ENCODE results near the gene CALM3. TPM values are rescaled to one million over a fixed set of nuclear protein-coding genes. Genes with fewer than 3 reads are reported as not detected.
"Not testable (repeated sequence)": the region's sequence is repeated elsewhere in the genome, so short reads cannot be mapped to it uniquely, and the experiment has no call there.

Gene CALM3
- total RNA-seq, 4 donors from 2014 or later = 109 to 170 (median 142) TPM

GRCh38 chr19:46559203-46559602 lies 41.9 kb upstream of the CALM3 start:
- no peak for TF ChIP-seq POLR2A (IDR thresholded peaks at IDR 0.05)
- Histone ChIP-seq H3K4me1 (no peaks in the 10 kb centered on the region), H3K27ac (no peak overlapping the region), H3K27me3 (no peaks in the 10 kb centered on the region), H3K4me3 (no peak overlapping the region), H3K36me3 (no peaks in the 10 kb centered on the region), H3K9me3 (no peaks in the 10 kb centered on the region)
- in situ Hi-C loops (cut with MboI; ENCODE audit: low sequenced_read_pairs in 4 of 4) (no loop called here), intact Hi-C loops (cut with DNase I; ENCODE audit: low total_unique reads) (no loop called here)
- no peak for DNase-seq
- ATAC-seq = no peak

DNA sequence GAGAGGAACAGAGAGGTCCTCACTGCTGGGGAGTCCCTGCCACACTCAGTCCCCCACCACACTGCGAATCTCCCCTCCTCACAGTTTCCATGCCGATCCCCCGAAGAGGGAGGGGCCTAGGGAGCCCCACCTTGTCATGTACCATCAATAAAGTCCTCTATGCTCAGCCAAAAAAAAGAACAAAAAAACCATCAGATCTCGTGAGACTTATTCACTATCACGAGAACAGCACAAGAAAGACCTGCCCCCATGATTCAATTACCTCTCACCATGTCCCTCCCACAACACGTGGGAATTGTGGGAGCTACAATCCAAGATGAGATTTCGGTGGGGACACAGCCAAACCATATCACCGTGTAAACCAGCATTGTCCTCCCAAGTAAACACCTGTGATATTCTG lies 41.5 kb upstream of the CALM3 start:
- H3K27me3 ChIP-seq; ATAC-seq; H3K9me3 ChIP-seq; intact Hi-C loops (cut with DNase I; ENCODE audit: low total_unique reads); in situ Hi-C loops (cut with MboI; ENCODE audit: low sequenced_read_pairs in 4 of 4); H3K4me3 ChIP-seq; DNase-seq; H3K27ac ChIP-seq; H3K36me3 ChIP-seq; H3K4me1 ChIP-seq: not testable (repeated sequence)

DNA sequence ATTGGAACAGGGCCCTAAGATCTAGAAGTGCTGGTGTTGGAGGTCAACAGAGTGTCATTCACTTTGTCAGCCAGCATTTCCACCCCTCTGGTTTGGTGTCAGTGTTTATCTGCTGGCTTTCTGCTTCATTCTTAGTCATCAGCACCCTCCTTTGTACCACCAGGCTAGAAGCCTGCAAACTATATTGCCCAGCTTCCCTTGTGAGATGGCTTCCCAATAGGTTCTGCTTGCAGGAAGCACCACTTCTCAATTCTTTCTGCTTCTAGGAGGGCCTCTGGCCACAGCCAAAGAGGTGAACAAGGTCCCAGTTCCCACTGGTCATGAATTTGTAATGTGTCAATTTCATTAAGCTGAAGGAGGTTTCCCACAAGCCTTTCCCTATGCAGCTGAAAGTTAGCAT lies 36.4 kb upstream of the CALM3 start:
- in situ Hi-C loops (cut with MboI; ENCODE audit: low sequenced_read_pairs in 4 of 4) = no loop called here
- intact Hi-C loops (cut with DNase I; ENCODE audit: low total_unique reads) = no loop called here

DNA sequence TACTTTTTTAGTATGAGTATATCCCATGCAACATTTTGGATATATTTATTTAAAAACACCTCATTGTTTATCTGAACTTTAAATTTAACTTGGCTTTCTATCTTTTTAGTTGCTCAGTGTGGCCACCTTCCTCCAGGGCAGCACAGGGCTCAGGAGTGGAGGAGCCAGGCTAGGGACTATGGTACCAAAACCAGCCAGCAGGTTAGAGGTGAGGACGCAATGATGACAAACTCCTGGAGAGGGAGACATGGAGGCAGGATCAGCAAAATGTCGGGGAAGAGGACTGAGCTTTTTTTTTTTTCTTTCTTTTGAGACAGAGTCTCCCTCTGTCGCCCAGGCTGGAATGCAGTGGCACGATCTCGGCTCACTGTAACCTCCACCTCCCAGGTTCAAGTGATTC lies 29.6 kb upstream of the CALM3 start:
- Histone ChIP-seq H3K27ac (no peak overlapping the region), H3K4me3 (no peak overlapping the region), H3K36me3 (no peaks in the 10 kb centered on the region), H3K27me3 (no peaks in the 10 kb centered on the region), H3K4me1 (no peaks in the 10 kb centered on the region), H3K9me3 (no peaks in the 10 kb centered on the region)
- intact Hi-C loops (cut with DNase I; ENCODE audit: low total_unique reads) = no loop called here
- ATAC-seq = no peak
- in situ Hi-C loops (cut with MboI; ENCODE audit: low sequenced_read_pairs in 4 of 4) = no loop called here
- TF ChIP-seq POLR2A (IDR thresholded peaks at IDR 0.05) = no peak
- TF ChIP-seq, protein P1, sequence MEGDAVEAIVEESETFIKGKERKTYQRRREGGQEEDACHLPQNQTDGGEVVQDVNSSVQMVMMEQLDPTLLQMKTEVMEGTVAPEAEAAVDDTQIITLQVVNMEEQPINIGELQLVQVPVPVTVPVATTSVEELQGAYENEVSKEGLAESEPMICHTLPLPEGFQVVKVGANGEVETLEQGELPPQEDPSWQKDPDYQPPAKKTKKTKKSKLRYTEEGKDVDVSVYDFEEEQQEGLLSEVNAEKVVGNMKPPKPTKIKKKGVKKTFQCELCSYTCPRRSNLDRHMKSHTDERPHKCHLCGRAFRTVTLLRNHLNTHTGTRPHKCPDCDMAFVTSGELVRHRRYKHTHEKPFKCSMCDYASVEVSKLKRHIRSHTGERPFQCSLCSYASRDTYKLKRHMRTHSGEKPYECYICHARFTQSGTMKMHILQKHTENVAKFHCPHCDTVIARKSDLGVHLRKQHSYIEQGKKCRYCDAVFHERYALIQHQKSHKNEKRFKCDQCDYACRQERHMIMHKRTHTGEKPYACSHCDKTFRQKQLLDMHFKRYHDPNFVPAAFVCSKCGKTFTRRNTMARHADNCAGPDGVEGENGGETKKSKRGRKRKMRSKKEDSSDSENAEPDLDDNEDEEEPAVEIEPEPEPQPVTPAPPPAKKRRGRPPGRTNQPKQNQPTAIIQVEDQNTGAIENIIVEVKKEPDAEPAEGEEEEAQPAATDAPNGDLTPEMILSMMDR (IDR thresholded peaks at IDR 0.05 in 4 of 5, conservative IDR thresholded peaks at IDR 0.05 in 1 of 5) = no peak
- no peak for DNase-seq

More for the DNA sequence above, 36.4 kb upstream of the CALM3 start:
- TF ChIP-seq, protein P1 (IDR thresholded peaks at IDR 0.05 in 4 of 5, conservative IDR thresholded peaks at IDR 0.05 in 1 of 5) = no peak
- no peak for TF ChIP-seq POLR2A (IDR thresholded peaks at IDR 0.05)
- DNase-seq (no peak), ATAC-seq (no peak)
- no peak overlapping the region for H3K27ac ChIP-seq
- H3K36me3 ChIP-seq = no peaks in the 10 kb centered on the region
- H3K4me1 ChIP-seq = no peaks in the 10 kb centered on the region
- H3K9me3 ChIP-seq = no peaks in the 10 kb centered on the region
- no peak overlapping the region for H3K4me3 ChIP-seq
- H3K27me3 ChIP-seq = no peaks in the 10 kb centered on the region

DNA sequence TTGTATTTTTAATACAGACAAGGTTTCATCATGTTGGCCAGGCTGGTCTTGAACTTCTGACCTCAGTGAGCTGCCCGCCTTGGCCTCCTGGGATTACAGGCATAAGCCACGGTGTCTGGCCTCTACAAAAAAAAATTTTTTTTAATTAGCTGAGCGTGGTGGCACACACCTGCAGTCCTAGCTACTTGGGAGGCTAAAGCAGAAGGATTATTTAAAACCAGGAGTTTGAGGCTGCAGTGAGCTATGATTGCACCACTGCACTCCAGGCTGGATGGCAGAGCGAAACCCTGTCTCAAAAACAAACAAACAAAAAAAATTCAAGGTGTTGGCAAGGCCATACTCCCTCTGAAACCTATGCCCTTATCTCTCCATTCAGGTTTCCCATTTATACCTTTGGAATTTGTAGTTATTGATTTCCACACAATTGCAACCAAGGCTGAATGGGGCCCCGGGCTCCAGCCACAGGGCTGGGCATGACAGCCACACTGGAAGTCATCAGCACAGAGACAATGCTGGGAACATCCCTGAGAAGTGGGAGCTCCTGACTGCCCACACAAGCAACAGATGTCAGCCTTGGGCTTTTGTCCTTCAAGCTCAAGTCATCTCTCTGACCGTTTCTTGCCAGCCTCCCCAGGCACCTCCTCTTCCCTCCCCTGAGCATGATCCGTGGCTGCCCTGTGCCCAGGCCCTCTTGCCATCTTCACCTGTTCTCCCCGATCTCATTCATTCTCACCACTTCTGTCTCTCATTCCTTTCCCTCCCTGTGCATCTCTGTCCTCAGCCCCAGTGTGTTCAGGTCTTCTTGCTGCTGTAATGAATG lies 27.2 kb upstream of the CALM3 start:
- H3K4me3 ChIP-seq = no peak overlapping the region
- in situ Hi-C loops (cut with MboI; ENCODE audit: low sequenced_read_pairs in 4 of 4) = no loop called here
- no peaks in the 10 kb centered on the region for H3K4me1 ChIP-seq
- H3K9me3 ChIP-seq = no peaks in the 10 kb centered on the region
- ATAC-seq (no peak), DNase-seq (no peak)
- no peaks in the 10 kb centered on the region for H3K36me3 ChIP-seq
- intact Hi-C loops (cut with DNase I; ENCODE audit: low total_unique reads) = no loop called here
- TF ChIP-seq, protein P1 (IDR thresholded peaks at IDR 0.05 in 4 of 5, conservative IDR thresholded peaks at IDR 0.05 in 1 of 5) = no peak
- no peak for TF ChIP-seq POLR2A (IDR thresholded peaks at IDR 0.05)
- H3K27me3 ChIP-seq = no peaks in the 10 kb centered on the region
- H3K27ac ChIP-seq = no peak overlapping the region

All from gastrocnemius medialis (tissue), 4 donors.